OCI-M1 (cell line): ENCODE data around the gene UAP1L1.
"Not testable (repeated sequence)": the region's sequence is repeated elsewhere in the genome, so short reads cannot be mapped to it uniquely, and the experiment has no call there.

Experiments
- DNase-seq: peaks from one replicate; lab custom pipeline; 2025; lab: John Stamatoyannopoulos, UW

The UAP1L1 gene

DNA sequence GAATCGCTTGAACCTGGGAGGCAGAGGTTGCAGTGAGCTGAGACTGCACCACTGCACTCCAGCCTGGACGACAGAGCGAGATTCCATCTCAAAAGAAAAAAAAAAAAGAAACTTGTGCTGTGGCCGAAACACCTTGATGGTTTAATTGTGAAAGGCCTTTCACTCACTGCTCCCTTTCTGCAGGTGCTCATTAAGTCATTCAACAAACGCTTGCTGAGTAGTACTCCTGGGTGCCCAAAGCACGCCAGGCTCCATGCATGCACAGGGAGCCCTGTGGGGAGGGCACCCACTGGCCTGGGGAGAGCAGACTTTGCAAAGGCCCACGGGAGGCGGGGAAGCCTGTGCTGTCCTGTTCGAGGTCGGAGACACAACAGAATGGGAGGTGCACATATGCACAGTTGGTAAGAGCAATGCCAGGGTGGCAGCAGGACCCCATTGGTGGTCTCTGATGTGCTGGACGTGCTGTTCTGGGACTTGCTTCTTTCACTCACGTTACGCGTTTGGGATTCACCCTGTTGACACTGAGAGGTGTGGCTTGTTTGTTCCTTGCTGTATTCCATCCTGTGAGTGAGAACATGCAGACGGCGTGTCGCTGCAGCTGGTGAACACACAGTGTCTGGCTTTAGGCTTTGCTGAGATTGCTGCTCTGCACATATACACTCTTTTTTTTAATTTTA, 20.4 kb upstream of the UAP1L1 start:
- DNase-seq: no peak

DNA sequence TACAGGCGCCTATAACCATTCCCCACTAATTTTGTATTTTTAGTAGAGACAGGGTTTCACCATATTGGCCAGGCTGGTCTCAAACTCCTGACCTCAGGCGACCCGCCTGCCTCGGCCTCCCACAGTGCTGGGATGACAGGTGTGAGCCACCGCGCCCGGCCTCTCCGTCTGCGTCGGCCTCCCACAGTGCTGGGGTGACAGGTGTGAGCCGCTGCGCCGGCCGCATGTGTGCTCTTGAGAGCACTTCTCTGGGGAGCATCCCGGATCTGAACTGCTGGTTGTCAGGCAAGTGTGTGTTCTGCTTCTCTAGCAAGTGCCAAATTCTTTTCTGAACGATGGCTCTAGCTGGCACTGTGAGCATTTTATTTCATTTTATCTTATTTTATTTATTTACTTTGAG, 19.8 kb upstream of the UAP1L1 start:
- no peak for DNase-seq

DNA sequence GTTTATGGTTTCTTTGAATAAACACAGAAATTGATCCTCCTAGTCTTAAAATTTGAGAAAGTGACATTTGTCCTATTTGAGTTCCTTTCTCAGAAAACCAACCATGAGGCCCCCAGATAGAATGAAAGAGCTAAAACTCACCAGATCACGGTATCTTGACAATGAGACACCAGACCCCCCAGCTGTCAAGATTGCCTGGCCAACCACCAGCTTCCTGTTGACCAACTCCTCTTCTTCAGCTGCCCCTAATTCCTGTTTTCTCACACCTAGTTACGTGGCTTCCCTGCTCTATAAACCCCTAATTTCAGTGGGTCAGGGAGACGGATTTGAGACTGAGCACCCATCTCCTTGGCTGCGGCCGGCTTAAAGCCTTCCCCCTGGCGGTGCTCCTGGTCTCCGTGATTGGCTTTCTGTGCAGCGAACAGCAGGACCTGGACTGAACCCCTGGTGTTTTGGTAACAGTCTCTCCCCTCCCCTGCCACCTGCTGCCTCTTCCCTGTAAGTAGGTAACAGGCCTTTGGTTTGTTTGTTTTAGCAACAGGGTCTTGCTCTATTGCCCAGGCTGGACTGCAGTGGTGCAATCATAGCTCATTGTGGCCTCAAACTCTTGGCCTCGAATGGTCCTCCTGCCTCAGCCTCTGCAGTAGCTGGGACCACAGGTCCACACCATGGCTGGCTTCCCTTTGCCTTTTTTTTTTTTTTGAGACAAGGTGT, 18.6 kb upstream of the UAP1L1 start:
- no peak for DNase-seq

DNA sequence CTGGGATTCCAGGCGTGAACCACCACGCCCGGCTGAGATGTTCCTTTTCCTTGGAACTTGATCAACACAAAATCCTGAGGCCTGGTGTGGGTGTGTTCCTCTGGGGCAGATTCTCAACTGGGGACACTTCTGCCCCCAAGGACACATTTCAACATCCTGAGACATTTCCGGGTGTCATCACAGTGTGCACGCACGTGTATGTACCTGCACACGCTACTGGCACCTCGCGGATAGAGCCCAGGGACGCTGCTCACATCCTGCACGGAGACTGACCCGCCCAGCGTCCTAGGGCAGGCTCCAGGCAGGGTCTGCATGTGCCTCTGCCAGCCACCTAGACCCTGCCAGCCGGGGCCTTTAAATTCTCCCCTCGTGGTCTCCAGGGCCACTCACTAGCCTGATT, 14.9 kb upstream of the UAP1L1 start:
- DNase-seq: no peak

DNA sequence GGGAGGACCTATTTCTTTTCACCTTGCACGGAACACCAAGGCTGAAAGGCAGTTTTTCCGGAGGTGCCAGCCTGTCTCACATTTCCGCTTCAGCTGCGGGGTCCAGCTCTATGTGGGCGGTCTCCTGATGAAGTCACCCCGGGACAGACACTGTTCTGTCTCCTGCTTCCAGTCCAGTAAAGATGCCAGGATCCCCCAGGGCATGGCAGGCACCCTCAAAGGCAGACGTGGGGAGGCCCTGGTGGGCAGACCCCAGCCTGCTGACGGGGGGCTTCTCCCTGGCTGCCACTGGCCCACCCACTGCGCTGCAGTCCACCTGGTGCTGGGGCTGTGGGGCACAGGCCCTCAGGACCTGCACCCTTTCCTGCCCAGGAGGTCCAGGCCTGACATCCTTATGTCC, 14.5 kb upstream of the UAP1L1 start:
- not testable (repeated sequence) for DNase-seq

DNA sequence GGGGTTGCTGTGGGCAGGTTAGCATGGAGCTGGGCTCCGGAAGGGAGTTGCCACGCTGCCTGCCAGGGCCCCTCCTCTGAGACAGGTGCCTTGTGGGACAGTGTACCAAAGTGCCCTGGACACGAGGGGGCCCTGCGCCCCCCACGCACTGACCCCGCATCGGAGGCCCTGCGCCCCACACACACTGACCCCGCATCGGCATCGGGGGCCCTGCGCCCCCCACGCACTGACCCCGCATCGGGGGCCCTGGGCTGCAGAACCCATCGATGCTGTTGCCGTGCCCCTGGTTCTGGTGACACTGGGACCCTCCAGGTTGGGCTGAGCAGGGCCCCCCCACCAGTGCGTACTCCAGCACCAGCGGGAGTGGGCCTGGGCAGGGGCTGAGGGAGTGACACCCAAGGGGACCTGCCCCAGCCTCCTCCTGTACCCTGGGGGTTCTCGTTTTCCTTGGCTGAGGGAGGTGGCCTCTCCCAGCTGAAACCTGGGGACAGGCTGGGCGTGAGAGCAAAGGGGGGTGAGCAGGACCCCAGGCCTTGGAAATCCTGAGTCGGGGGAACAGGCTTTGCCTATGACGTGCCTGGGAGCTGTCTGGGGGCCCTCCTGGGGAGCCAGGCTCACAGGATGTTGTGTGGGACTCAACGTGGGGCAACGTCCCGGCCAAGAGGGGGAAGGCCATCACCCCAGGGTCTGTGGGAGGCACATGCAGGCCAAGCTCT, 13.8 kb upstream of the UAP1L1 start:
- DNase-seq: no peak

DNA sequence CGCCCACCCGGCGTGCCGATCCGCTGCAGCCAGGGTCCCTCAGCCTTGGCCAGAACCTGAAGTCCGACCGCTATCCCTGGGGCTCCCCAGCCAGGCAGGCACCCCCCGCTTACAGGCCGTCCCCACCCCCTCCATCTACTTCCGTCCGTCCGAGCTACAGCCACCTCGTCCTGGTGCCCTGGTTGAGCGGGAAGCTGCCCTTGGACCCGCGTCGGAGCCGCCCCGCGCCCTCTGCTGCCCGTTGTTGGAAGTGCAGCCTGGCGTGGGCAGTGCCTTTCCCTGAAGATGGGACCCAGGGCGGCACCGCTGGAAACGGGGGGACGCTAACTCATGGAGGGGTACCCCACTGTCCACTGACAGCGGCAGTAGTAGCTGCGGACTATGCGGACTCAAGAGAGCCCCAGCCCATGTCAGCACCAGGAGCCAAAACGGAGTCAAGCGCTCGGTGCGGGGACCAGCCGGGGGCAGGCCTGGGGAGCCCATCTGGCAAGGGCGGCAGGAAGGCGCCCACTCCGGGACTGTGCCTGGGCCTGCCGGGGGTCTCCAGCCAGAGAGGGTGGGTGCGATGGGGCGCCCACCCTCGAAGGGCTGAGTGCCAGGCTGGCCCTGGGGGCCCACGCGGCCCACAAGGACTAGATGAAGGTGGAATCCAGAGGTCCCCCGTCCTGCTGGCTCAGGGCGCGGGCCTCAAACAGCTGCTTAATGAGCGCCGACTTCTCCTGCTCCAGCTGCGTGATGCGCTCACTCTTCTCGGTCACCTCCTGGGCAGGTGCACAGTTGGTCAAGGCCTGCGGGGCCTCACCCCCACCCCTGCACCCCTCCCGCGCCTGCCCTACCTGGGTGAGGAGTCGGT, 13.1 kb upstream of the UAP1L1 start:
- DNase-seq: peak; percentile 68

DNA sequence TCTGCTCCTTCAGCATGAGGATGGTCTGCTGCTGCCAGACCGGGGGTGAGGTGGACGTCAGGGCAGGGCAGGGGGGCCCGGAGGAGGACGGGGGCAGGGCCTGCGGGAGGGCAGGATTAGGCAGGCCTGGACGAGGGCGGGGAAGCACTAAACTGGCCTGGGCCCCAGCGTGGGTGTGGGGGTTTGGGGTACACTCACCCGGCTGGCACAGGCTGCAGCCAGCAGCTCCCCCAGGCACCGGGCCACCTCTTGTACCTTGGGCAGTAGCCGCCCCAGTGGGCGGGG, 12.5 kb upstream of the UAP1L1 start:
- DNase-seq: no peak

DNA sequence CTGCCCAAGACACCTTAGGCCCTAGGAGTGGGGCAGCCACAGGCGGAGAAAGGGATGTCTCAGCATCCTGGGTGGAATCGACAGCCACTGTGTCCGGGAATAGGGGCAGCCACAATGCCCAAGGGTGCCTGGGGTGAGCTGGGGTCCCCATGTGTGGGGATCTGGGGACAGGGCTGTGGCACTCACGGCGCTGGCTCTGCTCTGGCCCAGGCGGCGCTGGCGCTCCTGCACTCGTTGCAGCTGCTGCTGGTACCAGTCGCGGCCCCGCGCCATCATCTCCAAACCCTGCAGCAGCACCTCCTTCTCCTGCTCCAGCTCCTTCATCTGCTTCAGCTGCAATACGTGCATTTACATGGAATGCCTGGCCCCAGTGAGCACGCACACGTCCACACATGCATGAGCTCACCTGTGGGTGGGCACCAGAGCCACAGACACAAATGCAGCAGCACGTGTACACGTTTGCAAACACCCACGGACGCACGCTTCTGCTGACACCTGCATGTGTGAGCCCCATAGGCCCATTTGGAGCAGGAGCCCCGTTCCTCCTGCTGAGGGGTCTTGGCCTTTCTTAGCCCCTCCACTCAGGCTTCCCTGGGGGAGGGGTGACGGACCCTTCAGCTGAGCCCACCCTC, 11.9 kb upstream of the UAP1L1 start:
- no peak for DNase-seq

DNA sequence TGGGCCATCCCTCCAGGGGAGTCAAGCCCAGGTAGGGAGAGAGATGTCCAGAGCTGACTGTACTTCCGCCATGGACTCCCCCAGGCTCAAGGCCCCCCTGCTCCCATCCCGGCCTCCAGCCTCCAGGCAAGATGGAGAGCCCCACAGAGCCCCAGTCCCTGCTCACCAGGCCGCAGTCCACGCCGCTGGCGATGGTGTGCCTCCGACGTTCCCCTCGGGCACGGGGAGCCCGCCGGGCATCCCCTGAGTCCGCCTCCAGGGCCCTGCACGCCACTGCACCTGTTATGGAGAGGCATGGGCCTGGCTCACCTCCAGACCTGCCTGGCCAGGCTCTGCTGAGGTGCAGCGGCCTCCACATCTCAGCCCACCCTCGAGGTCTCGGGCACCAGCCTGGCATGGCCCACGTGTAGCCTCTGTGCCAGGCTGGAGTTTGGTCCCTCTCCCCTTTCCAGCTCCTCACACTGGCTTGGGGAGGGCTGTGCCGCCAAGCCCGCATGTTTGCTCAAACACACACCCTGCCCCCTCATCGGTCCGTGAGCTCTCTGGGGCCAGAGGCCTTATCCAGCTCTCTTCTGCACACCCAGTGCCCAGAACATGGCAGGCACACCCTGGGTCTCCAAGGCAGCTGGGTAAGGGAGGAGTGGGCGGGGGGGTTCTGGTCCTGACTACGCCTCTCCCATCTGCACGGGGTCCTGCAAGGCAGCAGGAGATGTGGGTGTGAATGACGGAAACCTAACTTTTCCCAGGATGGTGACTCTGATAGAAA, 11.0 kb upstream of the UAP1L1 start:
- no peak for DNase-seq

DNA sequence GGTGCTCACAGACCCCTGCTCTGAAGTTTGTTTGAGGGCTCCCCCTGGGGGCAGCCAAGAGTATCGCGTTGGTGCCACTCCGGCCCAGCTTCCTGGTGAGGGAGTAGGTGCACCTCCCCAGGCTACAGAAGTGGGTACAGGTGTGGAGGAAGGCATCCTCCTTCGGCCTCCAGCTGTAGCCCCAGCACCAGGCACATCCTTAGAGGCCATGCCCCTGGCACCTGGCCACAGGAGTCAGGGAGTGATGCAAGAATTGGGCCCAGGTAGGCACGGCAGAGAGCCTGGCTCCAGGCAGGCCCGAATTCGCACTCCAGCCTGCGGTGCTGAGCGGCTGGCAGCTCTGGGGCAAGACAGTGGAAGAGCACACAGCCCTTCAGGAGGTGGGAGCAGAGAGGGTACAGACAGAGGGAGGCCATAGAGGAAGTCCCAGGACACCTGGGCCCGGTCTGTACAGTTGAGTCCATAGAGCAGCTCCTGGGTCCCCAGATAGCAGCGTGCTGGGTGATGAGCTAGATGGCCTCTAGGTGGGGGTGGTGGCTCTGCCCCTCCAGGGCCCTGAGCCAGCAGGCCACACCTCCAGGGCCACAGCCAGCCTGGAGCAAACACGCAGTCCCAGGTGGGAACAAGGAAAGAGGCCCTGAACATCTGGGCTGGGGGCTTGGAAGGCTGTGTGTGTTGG, 9.3 kb upstream of the UAP1L1 start:
- peak; percentile 89 for DNase-seq

DNA sequence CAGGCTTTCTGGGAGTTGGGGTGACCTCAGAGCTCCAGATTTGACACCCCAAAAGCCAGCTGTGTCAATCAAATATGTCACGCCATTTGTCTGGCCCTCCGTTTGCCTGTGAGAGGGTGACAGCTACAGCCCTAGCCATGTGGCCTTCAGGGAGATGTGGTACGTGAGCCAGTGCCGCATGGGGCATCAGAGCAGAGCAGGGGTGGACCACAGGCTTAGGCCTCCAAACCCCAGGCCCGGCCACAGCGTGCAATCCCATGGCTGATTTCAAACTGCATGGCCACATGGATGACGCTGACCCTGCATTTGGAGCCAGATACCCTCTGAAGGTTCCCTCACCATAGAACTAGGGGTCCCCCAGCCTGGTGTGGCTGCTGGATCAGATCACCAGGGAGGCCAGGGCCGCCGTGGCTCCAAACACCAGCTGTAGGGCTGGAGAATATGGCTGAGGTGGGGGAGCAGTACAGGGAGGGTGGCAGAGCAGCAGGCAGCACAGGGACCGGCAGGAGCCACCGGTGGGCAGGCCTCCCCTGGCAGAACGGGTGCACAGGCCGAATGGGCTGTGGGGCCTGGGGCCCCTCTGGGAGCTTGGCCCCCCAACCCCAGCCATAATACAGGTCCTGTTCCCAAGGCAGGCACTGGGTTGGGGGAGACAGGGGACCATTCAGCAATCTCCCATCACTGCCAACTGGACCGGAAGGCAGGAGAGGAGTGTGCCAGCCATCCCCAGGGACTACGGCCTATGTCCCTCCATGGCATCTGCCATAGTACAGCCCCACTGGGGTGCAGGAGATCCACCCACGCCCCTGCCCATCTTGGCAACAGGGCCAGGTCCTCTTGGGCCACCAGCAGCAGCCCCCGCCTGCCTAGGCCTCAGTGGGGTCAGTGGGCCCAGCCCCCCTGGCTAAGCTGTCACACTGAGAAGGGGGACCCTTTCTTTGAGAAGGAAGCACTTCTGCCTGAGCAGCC, 8.5 kb upstream of the UAP1L1 start:
- no peak for DNase-seq

DNA sequence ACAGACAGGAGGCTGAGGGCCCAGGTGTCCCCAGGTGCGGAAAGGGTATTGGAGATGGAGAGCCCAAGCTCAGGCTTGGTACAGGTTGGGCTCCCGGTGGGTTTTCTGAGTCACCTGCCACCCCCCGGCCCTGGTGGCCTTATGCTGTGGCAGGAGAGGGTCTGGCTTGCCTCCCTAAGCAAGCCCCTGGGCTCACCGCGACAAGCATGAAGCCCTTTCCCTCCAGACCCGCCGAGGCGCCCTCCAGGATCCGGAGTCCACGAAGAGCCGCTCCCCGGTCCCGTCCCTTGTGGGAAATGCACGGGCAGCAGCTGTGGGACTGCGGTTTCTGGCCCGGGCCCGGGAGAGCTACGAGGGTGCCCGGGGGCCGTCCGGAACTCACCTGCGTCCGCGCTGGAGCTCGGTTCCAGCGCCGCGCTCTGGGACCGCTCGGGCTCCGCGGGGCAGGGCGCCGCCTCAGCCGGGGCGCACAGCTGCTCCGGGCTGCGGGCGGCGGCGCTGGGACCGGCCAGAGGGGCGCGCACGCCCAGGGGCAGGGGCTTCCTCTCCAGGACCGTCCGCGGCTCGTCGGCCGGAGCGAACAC, 7.7 kb upstream of the UAP1L1 start:
- DNase-seq: peak; percentile 36

DNA sequence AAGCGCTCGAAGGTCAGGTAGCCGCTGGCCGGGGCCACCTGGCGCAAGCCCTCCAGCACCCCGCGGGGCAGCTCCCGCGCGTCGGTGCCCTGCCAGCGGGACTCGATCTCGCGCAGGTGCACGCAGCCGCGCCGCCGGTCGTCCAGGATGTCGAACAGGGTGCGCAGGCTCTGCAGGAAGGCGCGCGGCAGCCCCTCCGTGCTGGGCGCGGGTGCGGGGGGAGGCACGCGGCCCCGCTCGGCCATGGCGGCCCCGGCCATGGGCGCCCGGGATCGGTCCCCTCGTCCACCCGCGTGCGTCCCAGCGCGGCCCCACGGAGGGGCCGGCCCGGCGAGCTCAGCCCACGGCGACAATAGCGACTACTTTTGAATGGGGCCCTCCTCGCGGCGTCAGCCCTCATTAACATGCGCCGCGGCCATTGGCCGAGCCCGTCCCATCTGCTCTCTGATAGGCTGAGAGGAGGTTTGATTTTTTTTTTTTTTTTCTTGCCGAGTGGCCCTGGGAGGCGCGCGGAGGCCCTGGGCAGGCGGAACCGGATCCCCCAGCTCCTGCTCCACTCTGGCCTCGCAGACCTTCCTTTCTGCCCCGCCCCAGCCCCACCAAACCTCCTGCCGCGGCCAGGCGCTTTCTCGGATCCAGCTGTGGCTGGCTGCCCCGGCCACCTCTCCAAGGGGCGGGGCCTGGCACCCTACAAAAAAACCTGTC, 7.0 kb upstream of the UAP1L1 start, which contains the start of gene SAPCD2:
Gene SAPCD2, minus strand, starts transcription at position 357 of the 705 bp plus-strand sequence. Its CDS starts 97 bp downstream, at position 260.
- peak; percentile 95 for DNase-seq

DNA sequence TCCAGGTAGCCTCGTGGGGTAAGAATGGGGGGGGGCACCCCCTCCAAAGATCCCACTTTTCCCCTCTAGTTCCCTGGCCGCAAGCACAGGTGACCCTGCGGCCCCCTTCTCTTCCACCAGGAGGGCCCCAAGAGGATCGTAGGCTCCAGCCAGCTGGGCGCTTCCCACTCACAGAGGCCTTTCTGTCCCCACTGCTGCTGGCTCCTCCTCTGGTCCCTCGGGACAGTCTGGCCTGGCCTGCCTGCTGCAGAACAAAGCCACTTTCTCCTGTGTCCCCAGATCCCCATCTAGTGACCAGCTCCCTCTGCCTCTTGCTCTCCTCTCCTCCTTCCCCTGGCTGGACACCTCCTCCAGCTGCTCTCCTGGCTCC, 6.4 kb upstream of the UAP1L1 start:
- peak; percentile 64 for DNase-seq

DNA sequence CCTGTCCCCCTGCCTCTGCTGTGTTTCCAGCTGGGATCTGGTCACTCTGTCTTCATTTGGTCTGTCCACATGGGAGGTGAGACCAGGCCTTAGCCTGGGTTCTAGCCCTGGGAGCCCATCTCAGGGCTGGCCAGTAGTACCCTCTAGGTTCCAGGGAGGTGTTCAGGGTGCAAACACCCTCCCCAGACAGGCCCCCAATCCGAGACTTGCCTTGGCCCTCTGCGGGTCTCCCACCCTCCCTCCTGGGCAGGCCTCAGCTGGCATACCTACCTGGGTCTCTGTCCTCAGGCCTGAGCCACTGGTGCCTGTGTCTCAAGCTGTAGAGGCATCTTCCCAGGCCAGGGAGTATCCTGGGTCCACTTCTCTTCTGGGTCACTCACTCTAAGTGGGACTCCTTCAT, 6.0 kb upstream of the UAP1L1 start:
- DNase-seq: no peak

DNA sequence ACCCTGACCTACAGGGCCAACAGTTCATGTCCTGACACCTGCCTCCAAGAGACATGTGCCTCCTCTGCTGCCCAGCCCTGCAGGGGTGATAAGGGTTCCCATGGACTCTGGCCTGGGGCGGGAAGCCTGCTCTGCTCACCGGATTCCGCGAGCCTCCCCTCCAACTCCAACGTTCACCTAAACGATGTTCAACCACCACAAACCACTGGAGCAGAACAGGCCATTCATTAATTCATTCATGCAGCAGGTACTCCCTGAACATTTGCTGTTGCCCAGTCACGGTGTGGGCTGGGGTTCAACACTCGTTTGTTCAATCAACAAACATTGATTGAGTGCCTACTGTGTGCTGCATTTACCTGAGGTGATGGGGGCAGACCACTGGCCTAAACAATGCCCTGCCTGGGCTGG, 3.3 kb upstream of the UAP1L1 start:
- no peak for DNase-seq

DNA sequence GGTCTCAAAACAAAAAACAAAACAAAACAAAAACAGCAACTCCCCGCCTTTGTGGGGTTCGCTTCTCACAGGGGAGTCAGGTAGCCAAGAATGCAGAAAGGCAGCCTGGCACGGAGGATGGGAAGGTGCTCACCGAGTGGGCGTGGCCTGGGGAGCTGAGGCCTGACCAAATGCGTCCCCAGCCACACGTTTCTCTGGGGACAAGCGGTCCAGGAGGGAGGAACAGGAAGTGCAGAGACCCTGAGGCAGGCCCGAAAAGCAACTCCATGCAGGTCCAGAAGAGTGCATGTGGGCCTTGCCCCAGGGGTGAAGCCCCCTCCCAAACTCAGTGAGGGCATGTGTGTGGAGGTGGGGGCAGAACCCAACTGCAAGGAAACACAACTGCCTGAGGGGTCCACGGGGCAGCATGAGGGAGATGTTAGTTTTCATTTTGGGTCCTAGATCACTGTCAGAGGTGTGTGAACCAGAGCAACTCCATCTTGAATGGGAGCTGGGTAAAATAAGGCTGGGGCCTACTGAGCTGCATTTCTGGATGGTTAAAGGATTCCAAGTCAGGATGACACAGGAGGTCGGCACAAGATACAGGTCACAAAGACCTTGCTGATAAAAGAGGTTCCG, 2.6 kb upstream of the UAP1L1 start:
- no peak for DNase-seq
